Stomach (tissue), 9 donors: ENCODE measurements around the gene ITGA1. TPM values are rescaled to one million over a fixed set of nuclear protein-coding genes. Genes with fewer than 3 reads are reported as not detected.

ENCODE experiments used
- DNase-seq, 2 donors: peaks; one replicate each; pipeline versions ENCODE4 v3.0.0 to v3.0.0-alpha.2; 2013 to 2019
- H3K27ac ChIP-seq, 5 donors: fragments of 200-600 bp in 4 of 5; sonication (generic) in 4 of 5; one replicate each; pipeline ENCODE4 v1.5.1; 2013 to 2019; ENCODE audit warnings: mild to moderate bottlenecking in 1 of 5, moderate library complexity in 1 of 5
- H3K27me3 ChIP-seq, 3 donors: fragments of 200-600 bp; sonication (generic); one replicate each; pipeline ENCODE4 v1.5.1; 2017 to 2019; ENCODE audit warnings: mixed run types in 1 of 3
- H3K36me3 ChIP-seq, 4 donors: fragments of 200-600 bp; sonication (generic); 1 replicate in 3 of 4; 2 replicates in 1 of 4; pipeline ENCODE4 v1.5.1; 2016 to 2019
- H3K4me1 ChIP-seq, 4 donors: fragments of 200-600 bp; sonication (generic); one replicate each; pipeline ENCODE4 v1.5.1; 2016 to 2019
- H3K4me3 ChIP-seq, 4 donors: fragments of 200-600 bp; sonication (generic) in 3 of 4; one replicate each; pipeline ENCODE4 v1.5.1; 2016 to 2019; ENCODE audit warnings: mild to moderate bottlenecking in 1 of 4
- H3K9me3 ChIP-seq, 4 donors: fragments of 200-600 bp; sonication (generic); one replicate each; pipeline ENCODE4 v1.5.1; 2016 to 2019
- CTCF ChIP-seq, 7 experiments: fragments of 450-650 bp in 4 of 7; fragments of 200-600 bp in 3 of 7; sonication (generic) in 3 of 7; IDR thresholded peaks; one replicate each; pipeline ENCODE4 v1.5.1; 2016 to 2019; ENCODE audit warnings: antibody characterized with exemption in 7 of 7, control low read depth in 2 of 7, mild to moderate bottlenecking in 1 of 7
- EP300 ChIP-seq: sonication (generic); formaldehyde crosslinking; IDR thresholded peaks from one replicate; pipeline ENCODE4 v1.6.1; 2017; ENCODE audit warnings: antibody characterized with exemption
- POLR2A ChIP-seq, 4 donors: fragments of 450-650 bp; IDR thresholded peaks; one replicate each; pipeline ENCODE4 v1.6.1; 2016; ENCODE audit warnings: antibody characterized with exemption in 4 of 4, control low read depth in 2 of 4, mild to moderate bottlenecking in 1 of 4, moderate library complexity in 1 of 4
- POLR2AphosphoS5 ChIP-seq, 3 donors: sonication (generic); formaldehyde crosslinking; IDR thresholded peaks; one replicate each; pipeline ENCODE4 v1.6.1; 2016; ENCODE audit warnings: antibody characterized with exemption in 3 of 3
- WGBS, 5 donors: extraction: QIAGEN DNeasy Blood & Tissue Kit in 3 of 5; methylation state at CpG; one replicate each; pipeline versions ENCODE4 v1.1.5 to v1.1.7; 2013 to 2018; 5-methylcytosine and 5-hydroxymethylcytosine counted together
- intact Hi-C: fragments of 100-400 bp; cut with DNase I; formaldehyde crosslinking; loops from one replicate; pipeline ENCODE4 v1.15.1; 2023; ENCODE audit warnings: low total_unique reads
- polyA plus RNA-seq, 3 donors: library from polyadenylated mRNA; stranded (reverse); fragments of 200-250 nt; gene quantifications; one replicate each; pipeline ENCODE4 v1.2.3, GENCODE V29; 2013
- total RNA-seq, 5 donors: library from RNA; depleted of rRNA; stranded (reverse); fragments of >200 nt; gene quantifications; one replicate each; pipeline versions ENCODE4 v1.1.0 to v1.2.3, GENCODE V29; 2014 to 2016
- donor health status: healthy with polysubstance abuse.
- donor health status: Bipolar disorder and iron deficiency.
- donor health status: healthy.

Gene ITGA1
- total and polyA plus RNA-seq, 8 donors = 2.7 to 507 (median 77.0) TPM

- WGBS, 5 donors = 70 to 92% (median 84%) methylated on average over 2 of the region's 2 CpGs
- intact Hi-C loops = no loop called here
- DNase-seq = no peak
- Histone ChIP-seq H3K4me3 (no peak overlapping the region), H3K36me3 (peaks cover 0 to 24% (median 10%) of the 10 kb centered on the region in 4 donors), H3K27ac (peak overlapping the region in 1 of 5 donors; percentile 23), H3K27me3 (no peaks in the 10 kb centered on the region), H3K9me3 (no peaks in the 10 kb centered on the region), H3K4me1 (peaks cover 0 to 30% (median 23%) of the 10 kb centered on the region in 4 donors)
- no peak for TF ChIP-seq POLR2AphosphoS5 (IDR thresholded peaks at IDR 0.05)
These were observed 80.1 kb downstream of the ITGA1 start for GRCh38 chr5:52867809-52868208.

GRCh38 chr5:52868417-52868816 lies 80.7 kb downstream of the ITGA1 start:
- intact Hi-C loops = no loop called here
- TF ChIP-seq POLR2AphosphoS5 (IDR thresholded peaks at IDR 0.05) (no peak), CTCF (IDR thresholded peaks at IDR 0.05) (no peak), POLR2A (IDR thresholded peaks at IDR 0.05) (no peak), EP300 (no peak)
- no peak overlapping the region for H3K27ac ChIP-seq

GRCh38 chr5:52869391-52869790 lies 81.7 kb downstream of the ITGA1 start:
- Histone ChIP-seq H3K27ac (no peak overlapping the region), H3K27me3 (no peaks in the 10 kb centered on the region), H3K4me1 (peaks cover 0 to 16% (median 8%) of the 10 kb centered on the region in 4 donors), H3K9me3 (no peaks in the 10 kb centered on the region), H3K4me3 (no peak overlapping the region), H3K36me3 (peaks cover 0 to 24% (median 10%) of the 10 kb centered on the region in 4 donors)
- TF ChIP-seq EP300 (no peak), POLR2AphosphoS5 (IDR thresholded peaks at IDR 0.05) (no peak), CTCF (IDR thresholded peaks at IDR 0.05) (no peak), POLR2A (IDR thresholded peaks at IDR 0.05) (no peak)
- intact Hi-C loops = no loop called here
- WGBS, 5 donors = 93 to 96% (median 95%) methylated on average over 4 of the region's 4 CpGs
- no peak for DNase-seq

More at GRCh38 chr5:52868417-52868816, 80.7 kb downstream of the ITGA1 start:
- 81 to 90% (median 83%) methylated on average over 2 of the region's 2 CpGs for whole genome bisulfite sequencing, 5 donors
- Histone ChIP-seq H3K4me1 (peaks cover 0 to 26% (median 18%) of the 10 kb centered on the region in 4 donors), H3K9me3 (no peaks in the 10 kb centered on the region), H3K36me3 (peaks cover 0 to 24% (median 10%) of the 10 kb centered on the region in 4 donors), H3K27me3 (no peaks in the 10 kb centered on the region), H3K4me3 (no peak overlapping the region)
- no peak for DNase-seq

- 57 to 89% (median 84%) methylated on average over 1 of the region's 1 CpG for WGBS, 5 donors
These were observed 82.7 kb downstream of the ITGA1 start for GRCh38 chr5:52870448-52870847.

More at GRCh38 chr5:52870448-52870847, 82.7 kb downstream of the ITGA1 start:
- Histone ChIP-seq H3K27me3 (no peaks in the 10 kb centered on the region), H3K9me3 (no peaks in the 10 kb centered on the region), H3K27ac (no peak overlapping the region), H3K36me3 (peaks cover 0 to 24% (median 10%) of the 10 kb centered on the region in 4 donors), H3K4me3 (no peak overlapping the region), H3K4me1 (peaks cover 0 to 7% (median 0%) of the 10 kb centered on the region in 4 donors)
- intact Hi-C loops = no loop called here
- DNase-seq = no peak
- TF ChIP-seq CTCF (IDR thresholded peaks at IDR 0.05) (no peak), POLR2A (IDR thresholded peaks at IDR 0.05) (no peak)
